HG03460 (cell line): ENCODE data around the gene INSC.

Source experiments
- ATAC-seq: cut with Tn5 transposase; IDR thresholded peaks from one replicate; pipeline ENCODE4 v1.9.1; 2021; ENCODE audit not compliant: unreplicated experiment

Gene INSC

GRCh38 chr11:15213471-15214231 lies 98.9 kb downstream of the INSC start:
- ATAC-seq, result no peak

DNA sequence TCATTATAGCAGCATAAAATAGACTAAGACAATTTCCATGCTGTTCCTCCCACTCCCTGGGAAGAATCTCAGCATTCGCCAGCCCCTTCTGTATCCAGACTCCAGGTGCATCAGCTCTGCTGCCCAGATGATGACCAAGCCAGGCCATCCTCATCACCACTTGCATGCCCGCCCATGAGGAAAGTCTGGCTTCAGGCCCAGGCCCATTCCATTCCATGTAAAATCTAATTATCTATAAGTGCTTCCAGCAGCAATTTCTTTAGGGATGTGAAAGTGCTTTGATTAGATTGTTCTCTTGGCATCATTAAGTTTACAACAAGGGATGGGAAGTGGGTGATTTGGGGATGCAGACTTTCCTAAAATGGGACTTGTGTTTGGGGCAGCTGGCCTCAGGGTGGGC lies 100.3 kb downstream of the INSC start:
- no peak for ATAC-seq

GRCh38 chr11:15216678-15217077 lies 102.0 kb downstream of the INSC start:
- peak; percentile 62 for ATAC-seq

DNA sequence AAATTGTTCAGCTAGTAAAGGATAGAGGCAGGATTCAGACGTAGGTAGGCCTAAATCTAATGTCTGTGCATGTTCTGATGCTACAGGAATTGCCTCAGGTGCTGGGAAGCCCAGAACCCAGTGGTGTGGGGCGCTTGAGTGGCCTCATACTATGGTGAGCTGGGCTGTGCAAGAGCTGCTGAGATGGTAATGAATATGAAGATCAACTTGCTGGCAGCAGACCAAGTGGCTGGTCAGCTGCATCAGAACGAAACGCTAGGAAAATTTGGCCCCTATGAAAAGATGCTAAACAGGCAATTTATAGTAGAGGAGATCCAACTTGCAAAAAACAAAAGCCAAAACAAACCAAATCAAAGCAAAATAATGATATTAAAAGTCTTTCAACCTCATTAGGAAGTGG lies 102.7 kb downstream of the INSC start:
- ATAC-seq, result no peak

GRCh38 chr11:15222777-15223176 lies 108.1 kb downstream of the INSC start:
- ATAC-seq, result no peak

- no peak for ATAC-seq
These were observed 108.6 kb downstream of the INSC start for GRCh38 chr11:15223318-15223717.

- ATAC-seq, result no peak
These were observed 109.7 kb downstream of the INSC start for GRCh38 chr11:15224466-15224865.

DNA sequence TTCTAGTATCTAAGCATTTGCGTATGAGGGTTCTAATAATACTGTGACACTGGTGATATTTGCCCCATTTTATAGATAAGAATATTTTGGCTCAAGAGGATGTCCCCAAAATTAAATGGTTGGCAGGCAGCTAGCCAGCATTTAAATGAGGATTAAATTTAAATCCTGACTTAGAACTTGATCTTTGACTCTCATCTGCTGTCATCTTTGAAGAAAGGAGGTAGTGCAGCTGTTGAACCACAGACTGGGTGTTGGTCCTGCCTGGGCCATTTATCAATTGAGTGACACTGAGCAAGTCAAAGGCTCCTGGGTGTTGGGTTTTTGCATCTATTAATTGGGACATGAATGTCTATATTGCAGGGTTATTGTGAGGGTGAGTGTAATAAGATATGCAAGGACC lies 112.3 kb downstream of the INSC start:
- no peak for ATAC-seq

- ATAC-seq, result no peak
These were observed 113.7 kb downstream of the INSC start for GRCh38 chr11:15228331-15228849.

- no peak for ATAC-seq
These were observed 114.3 kb downstream of the INSC start for GRCh38 chr11:15229069-15229468.

- no peak for ATAC-seq
These were observed 117.8 kb downstream of the INSC start for GRCh38 chr11:15232496-15232895.

DNA sequence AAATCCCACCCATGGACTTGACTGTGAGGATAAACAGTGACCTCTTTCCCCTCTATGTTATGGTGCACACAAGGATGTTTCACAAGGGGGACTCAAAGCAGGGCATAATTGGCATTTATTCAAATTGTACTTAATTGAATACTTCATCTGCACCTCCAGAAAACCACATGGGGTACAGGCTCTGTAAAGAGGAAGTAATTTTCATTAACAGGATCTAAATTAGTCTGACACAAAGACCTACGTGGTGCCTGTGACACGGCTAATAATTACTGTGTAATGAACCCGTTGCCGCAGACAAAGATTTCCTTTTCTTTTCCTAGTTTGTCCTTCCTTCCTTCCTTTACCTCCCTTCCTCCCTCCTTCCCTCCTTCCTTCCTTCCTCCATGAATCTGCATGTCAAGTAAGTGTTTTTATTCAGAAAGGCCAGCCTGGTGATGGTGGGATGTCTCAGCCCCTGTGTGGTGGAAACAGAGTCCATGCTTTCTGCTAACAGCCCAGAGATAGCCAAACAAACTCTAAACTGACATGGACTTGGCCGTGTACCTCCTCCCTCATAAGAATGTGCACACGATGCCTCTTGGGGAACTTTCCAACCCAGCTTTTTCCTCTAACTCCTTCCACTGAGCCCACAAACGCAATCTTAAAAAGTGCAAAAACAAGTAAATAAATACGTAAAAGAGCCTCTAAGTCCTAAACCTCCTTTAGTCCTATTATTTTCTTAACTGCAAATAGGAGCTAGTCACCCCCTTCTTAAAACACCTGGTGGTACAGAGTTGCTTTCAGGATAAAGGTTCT lies 118.8 kb downstream of the INSC start:
- no peak for ATAC-seq

GRCh38 chr11:15234796-15235195 lies 120.1 kb downstream of the INSC start:
- no peak for ATAC-seq

DNA sequence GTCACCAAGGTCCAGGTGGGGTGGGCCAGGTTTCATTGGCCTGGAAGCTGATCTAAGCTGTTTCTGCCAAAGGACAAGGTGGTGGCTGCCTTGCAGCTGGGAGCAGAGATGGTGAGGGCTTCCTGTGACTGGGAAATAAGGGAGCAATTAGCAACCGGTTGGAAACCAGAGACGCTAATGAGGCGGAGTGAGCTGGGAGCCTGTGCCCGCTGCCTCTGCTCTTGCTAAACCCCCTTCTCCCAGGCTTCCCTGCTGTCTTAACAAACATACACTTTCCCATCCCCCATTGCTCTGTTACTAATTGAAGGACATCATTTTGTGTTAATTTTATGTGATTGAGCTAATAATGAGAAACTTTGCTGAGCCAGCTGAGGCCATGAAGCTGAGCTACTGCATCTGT lies 121.8 kb downstream of the INSC start:
- ATAC-seq, result no peak

DNA sequence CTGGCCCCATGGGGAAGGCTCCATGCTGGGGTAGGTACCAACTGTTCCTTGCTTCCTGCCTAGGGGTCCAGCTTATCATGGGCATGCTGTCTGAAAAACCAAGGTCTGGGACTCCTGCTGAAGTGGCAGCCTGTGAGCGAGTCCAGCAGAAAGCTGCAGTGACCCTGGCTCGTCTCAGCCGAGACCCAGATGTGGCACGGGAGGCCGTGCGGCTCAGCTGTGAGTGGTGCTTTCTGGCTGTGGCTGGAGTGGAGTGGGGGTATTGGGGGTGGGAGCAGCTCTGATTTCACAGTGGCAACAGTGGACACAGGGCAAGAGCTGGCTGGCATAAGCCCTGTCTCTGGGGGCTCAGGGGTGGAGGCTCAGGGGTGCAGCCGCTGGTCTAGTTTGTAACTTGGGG lies 124.1 kb downstream of the INSC start:
- no peak for ATAC-seq

DNA sequence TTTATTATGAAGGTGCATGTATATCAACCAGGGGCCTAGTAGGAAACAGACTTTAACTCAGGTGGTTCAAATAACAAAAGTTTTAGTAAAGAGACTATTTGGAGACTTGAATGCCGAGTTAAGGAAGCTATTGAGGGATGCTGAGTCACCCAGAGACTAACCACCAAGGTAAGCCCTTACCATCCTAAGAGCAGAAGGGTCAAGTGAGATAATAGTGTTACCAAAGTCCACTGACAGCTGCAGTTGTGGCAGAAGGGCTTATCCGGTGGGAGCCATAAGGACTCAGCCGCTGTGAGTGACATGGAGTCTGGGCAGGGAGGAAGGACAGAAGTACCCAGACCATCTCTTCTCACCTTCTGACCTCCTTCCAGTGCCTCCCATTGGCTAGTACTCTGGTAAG lies 134.0 kb downstream of the INSC start:
- ATAC-seq, result no peak

GRCh38 chr11:15258433-15259165 lies 143.9 kb downstream of the INSC start:
- ATAC-seq, result no peak

- ATAC-seq, result no peak
These were observed 152.3 kb downstream of the INSC start for GRCh38 chr11:15266999-15267398.

- no peak for ATAC-seq
These were observed 153.9 kb downstream of the INSC start for GRCh38 chr11:15268598-15268997.

- ATAC-seq, result no peak
These were observed 160.4 kb downstream of the INSC start for GRCh38 chr11:15275141-15275540.

GRCh38 chr11:15276621-15277020 lies 161.9 kb downstream of the INSC start:
- ATAC-seq, result no peak

DNA sequence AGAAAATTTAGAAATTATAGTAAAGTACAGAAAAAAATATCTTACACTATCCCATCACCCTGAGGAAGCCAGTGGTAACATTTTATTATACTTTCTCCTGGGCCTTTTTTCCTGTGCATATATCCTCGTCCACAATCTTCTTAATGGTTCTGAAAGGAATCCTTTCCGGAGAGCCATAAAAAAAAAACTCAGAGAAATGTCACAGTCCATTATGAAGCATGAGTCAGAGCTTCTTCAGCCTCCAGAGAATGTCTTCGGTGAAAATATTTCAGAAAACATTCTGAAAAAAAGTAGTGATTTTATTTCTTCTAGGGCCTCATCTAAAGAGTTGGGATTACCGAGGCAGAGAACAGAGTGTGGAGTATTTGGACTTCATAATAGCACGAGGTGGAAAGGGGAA lies 163.4 kb downstream of the INSC start:
- ATAC-seq, result no peak
